Measurements from ENCODE around the gene ENDOD1.

DNA sequence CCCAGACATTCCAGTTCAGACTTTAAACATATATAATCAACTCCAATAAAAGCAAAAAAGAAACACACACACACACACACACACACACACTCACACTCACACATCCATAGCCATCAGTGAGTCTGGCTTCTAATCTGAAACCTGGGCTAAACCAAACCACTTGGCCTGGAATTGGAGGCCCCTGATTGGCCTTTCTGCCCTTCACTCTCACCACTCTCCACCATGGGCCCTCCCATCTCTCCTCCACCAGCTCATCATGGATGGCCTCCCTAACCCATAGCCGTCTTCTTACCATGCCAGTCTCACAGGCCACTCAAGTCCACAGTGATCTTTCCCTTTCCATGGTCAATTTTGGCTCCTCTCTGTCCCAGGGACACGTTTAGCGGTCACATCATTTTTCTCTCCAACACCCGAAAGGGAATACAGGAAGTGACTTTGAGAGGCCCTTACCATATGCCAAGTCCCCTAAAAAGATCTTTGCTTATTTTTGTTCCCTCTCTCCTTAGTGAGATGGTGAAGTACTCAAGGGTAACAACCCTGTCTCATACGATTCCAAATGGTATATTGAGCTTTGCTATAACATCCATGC lies 66.6 kb downstream of the ENDOD1 start:
- TF ChIP-seq, protein P1, sequence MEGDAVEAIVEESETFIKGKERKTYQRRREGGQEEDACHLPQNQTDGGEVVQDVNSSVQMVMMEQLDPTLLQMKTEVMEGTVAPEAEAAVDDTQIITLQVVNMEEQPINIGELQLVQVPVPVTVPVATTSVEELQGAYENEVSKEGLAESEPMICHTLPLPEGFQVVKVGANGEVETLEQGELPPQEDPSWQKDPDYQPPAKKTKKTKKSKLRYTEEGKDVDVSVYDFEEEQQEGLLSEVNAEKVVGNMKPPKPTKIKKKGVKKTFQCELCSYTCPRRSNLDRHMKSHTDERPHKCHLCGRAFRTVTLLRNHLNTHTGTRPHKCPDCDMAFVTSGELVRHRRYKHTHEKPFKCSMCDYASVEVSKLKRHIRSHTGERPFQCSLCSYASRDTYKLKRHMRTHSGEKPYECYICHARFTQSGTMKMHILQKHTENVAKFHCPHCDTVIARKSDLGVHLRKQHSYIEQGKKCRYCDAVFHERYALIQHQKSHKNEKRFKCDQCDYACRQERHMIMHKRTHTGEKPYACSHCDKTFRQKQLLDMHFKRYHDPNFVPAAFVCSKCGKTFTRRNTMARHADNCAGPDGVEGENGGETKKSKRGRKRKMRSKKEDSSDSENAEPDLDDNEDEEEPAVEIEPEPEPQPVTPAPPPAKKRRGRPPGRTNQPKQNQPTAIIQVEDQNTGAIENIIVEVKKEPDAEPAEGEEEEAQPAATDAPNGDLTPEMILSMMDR (IDR thresholded peaks at IDR 0.05): no peak
- TF ChIP-seq POLR2A (IDR thresholded peaks at IDR 0.05): no peak

Data from esophagus squamous epithelium (tissue), 4 donors.